CD4-positive, alpha-beta T cell treated with Interleukin-12 subunit alpha and Interleukin-12 subunit beta, for 1 hour (primary cell): Measurements from ENCODE around the gene TRIM31.
A peak's percentile ranks its signal among the peaks of the same experiment; 100 is the strongest.

Experiments used
- DNase-seq: peaks from one replicate; pipeline ENCODE4 v3.0.0-alpha.2; 2020

Gene TRIM31

GRCh38 chr6:30075094-30075789 lies 37.6 kb downstream of the TRIM31 start, which contains the start of gene RNF39:
Gene RNF39, minus strand, starts transcription at chr6:30075769. Its CDS starts 184 bp downstream, at chr6:30075585.
- no peak for DNase-seq

DNA sequence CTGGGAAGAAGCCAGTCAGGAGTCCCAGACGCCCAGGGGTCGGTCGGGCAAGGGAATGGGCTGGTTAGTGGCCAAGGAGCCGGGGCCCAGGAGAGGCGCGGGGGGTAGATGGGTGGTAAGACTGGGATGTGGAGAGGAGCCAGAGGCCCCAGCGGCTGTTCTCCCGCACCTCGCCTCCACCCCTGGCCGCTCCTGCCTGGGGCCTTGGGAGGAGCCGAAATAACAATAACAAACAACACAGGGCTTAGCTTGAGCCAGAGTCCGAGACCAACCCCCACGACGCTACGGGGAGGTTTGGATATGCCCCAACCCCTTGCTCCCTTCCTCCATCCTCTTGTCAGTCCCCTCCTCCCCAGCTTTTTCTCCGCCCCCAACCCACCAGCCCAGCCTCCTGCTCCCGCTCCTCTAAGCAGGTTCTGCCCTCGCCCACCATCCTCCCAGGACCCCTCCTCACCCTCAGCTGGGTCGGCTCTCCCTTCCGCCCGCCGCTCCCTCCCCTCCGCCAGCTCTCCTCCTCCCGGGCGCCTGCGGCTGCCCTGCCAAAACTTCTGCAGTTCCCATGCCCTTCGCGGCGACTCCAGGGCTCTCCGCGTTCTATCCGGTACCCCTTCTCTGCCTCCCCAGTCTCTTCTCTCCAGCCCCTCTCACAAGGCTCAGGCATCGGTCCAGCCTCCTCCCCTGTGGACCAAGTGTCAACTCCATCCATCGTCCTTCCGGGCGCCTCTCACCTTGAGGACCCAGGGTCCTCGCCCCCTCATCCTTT lies 38.4 kb downstream of the TRIM31 start:
- no peak for DNase-seq

- no peak for DNase-seq
These were observed 39.2 kb downstream of the TRIM31 start for GRCh38 chr6:30073489-30074235.

GRCh38 chr6:30071858-30072257 lies 41.0 kb downstream of the TRIM31 start:
- DNase-seq = no peak

GRCh38 chr6:30071081-30071818 lies 41.6 kb downstream of the TRIM31 start:
- DNase-seq = no peak

DNA sequence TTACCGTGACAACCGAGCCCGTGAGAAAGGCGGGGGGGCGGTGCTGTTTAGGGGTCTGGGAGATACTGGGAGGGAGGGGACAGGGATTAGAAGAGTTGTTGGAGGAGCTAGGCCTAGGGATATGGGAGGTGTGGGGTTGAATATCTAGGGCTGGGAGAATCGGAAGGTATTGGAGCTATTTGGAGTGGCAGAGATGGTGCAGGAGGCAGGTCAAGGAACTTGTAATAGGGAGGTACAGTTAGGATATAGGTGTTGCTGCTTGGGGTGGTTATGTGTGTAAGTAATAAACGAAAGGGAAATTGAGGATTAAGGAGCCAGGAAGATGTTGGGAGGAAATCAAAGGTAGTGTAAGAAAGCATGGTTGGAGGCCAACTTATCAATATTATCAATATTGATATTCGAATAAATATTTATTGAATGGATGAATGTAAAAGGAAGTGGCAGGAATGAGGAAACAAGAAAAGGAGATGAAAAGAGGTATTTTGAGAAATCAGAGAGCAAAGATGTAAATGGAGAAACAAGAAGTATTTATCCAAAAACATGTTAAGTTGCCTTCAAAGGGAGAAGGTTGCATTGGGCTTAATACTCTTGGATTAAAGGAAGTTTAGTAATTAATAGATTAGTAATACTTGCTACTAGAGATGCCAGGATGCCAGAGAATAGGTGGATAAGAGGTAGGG lies 45.3 kb downstream of the TRIM31 start:
- no peak for DNase-seq

GRCh38 chr6:30066577-30067459 lies 46.1 kb downstream of the TRIM31 start, which contains the start of gene PPP1R11:
Gene PPP1R11, plus strand, starts transcription at chr6:30067198. Its CDS starts 213 bp downstream, at chr6:30067411.
- DNase-seq = peak; percentile 99

DNA sequence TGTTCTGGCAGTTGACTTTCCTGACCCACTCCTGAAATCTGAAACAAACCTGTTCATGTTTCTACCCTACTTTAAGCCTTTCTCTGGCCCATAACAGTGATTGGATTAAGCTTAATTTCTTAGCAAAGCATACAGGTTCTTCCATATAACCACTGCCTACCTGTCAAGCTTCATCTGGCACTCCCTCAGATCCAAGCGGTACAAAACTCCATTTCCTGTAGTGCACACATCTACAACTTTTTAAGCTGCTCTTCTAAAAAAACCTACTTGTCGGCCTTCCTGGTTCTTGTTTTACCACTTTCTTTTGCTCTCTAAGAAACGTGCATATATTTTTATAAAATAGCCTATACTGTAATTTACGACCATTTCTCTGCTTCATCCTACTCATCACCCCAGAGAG lies 46.8 kb downstream of the TRIM31 start:
- DNase-seq = no peak

DNA sequence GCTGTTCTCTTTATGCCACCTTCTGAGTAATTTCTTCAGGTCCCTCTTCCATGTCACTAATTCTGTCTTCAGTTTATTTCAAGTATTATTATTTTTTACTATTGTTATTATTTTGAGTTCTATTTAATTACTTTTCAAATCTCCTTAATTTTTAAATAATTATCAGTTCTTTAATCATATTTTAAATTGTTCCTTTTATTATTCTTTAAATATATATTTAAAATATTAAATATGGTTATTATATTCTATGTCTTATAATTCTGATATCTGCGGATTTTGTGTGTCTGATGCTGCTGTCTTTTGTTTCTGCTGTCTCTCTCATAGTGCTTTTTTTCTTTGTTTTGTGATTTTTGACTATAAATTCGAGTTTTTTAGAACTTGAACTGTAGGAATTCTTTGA lies 49.6 kb downstream of the TRIM31 start:
- no peak for DNase-seq

GRCh38 chr6:30062471-30063178 lies 50.3 kb downstream of the TRIM31 start:
- peak; percentile 41 for DNase-seq

DNA sequence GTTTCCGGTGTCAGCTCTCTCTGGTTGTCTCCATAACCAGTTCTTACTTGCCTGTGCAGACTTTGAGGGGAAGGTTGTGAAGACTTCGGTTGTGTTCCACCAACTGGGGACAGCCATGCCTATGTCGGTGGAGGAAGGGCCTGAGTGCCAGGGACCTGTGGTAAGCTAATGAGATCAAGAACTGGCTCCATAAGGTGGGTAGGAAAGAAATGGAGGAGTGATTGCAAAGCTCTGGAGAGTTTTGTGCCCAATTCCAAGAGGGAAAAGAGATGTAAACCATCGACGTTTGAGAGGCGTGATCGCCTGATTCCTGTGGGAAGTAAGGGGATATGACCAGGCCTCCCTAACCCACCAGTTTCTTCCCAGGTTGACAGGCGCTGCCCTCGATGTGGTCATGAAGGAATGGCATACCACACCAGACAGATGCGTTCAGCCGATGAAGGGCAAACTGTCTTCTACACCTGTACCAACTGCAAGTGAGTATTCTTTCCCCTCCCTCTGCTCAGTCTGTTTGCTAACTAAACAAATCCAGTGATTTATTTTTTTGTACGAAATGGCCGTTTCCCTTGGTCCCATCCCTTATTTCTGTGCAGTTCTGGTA lies 50.9 kb downstream of the TRIM31 start:
- DNase-seq = peak; percentile 66

GRCh38 chr6:30061092-30061857 lies 51.6 kb downstream of the TRIM31 start, which contains the start of gene POLR1H:
Gene POLR1H, plus strand, starts transcription at chr6:30061265. Its CDS starts 260 bp downstream, at chr6:30061525.
- DNase-seq = peak; percentile 92

DNA sequence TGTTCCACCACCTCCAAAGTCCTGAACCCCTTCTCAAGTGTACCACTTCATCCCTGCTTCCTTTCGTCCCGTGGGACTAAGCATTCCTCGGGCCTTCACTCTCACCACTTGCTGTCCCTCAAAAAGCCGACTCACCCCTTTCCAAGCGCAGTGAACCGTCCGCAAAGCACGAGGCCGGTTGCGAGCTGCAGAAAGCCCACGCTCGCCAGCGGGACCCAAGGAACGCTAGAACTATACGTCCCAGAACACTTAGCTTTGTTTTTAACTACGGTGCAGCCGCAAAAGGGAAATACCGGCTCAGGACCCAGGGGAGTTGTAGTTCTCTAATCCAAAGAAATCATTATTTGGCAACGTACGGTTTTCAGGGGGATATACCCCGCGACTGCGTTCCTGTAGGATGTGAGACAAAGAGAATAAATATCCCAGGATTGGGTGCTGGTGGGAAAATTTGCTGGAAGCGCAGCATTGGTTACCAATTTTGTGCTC lies 52.2 kb downstream of the TRIM31 start:
- DNase-seq = peak; percentile 46

- DNase-seq = no peak
These were observed 57.4 kb downstream of the TRIM31 start for GRCh38 chr6:30055513-30055912.

DNA sequence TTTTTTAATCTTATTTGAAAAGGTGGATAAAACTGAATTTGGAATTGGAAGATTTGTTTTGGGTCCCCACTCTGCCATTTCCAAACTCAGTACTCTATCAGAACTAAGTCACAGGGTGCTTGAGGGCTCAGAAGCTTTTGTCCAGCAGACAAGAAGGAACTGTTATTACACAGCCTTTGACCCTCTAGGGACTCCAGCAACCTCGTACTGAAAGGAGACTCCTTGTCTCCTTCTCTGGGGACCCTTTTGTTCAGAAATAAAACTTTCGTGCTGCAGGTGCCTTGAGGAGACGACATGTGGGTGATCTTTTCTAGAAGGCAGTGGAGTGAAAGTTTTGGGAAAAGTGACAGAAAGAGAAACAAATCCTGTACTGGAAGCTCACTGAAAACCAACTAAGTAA lies 59.2 kb downstream of the TRIM31 start:
- DNase-seq = no peak
